CD14-positive monocyte (primary cell): ENCODE measurements around the gene HK1. TPM values are rescaled to one million over a fixed set of nuclear protein-coding genes. Genes with fewer than 3 reads are reported as not detected.

ENCODE experiments used
- DNase-seq, 3 donors: peaks; one replicate each; pipeline ENCODE4 v3.0.0-alpha.2; 2011 to 2022
- H2AFZ ChIP-seq: 2 replicates; pipeline ENCODE4 v1.6.0; 2012; ENCODE audit warnings: mild to moderate bottlenecking, low read depth, low read length, inconsistent platforms; ENCODE audit not compliant: insufficient read depth, poor library complexity, severe bottlenecking
- H3K27ac ChIP-seq, 2 donors: 1 replicate in 1 of 2; 2 replicates in 1 of 2; pipeline ENCODE4 v1.5.1; 2012 to 2013; ENCODE audit warnings: low read length in 2 of 2, control low read depth in 1 of 2, inconsistent platforms in 1 of 2, low read depth in 1 of 2, mild to moderate bottlenecking in 1 of 2
- H3K27me3 ChIP-seq, 2 donors: one replicate each; pipeline versions ENCODE4 v1.6.0 to v1.6.1; 2011 to 2013; ENCODE audit warnings: low read length in 2 of 2; ENCODE audit not compliant: control insufficient read depth in 2 of 2, insufficient read depth in 2 of 2
- H3K36me3 ChIP-seq, 2 donors: replicated peaks in 1 of 2; 1 replicate in 1 of 2; 2 replicates in 1 of 2; pipeline versions ENCODE4 v1.5.1 to v1.6.1; 2012 to 2013; ENCODE audit warnings: low read length in 2 of 2, control low read depth in 1 of 2, inconsistent platforms in 1 of 2, mild to moderate bottlenecking in 1 of 2; ENCODE audit not compliant: insufficient read depth in 2 of 2, control insufficient read depth in 1 of 2
- H3K4me1 ChIP-seq, 2 donors: 1 replicate in 1 of 2; 2 replicates in 1 of 2; pipeline versions ENCODE4 v1.5.1 to v1.6.1; 2012 to 2013; ENCODE audit warnings: low read length in 2 of 2, control low read depth in 1 of 2, inconsistent platforms in 1 of 2, mild to moderate bottlenecking in 1 of 2, moderate library complexity in 1 of 2; ENCODE audit not compliant: insufficient read depth in 2 of 2, control insufficient read depth in 1 of 2
- H3K4me2 ChIP-seq: replicated peaks from 2 replicates; pipeline ENCODE3; 2012; ENCODE audit warnings: low read length, moderate library complexity, mild to moderate bottlenecking; ENCODE audit not compliant: poor library complexity, severe bottlenecking; ENCODE audit errors: extremely low read depth
- H3K4me3 ChIP-seq, 3 experiments: fragments of 200-600 bp in 1 of 3; sonication (generic) in 1 of 3; replicated peaks in 1 of 3; 1 replicate in 2 of 3; 2 replicates in 1 of 3; pipeline ENCODE4 v1.5.1; 2011 to 2013; ENCODE audit warnings: low read length in 3 of 3, mild to moderate bottlenecking in 3 of 3, control low read depth in 2 of 3, low read depth in 2 of 3, inconsistent platforms in 1 of 3, moderate library complexity in 1 of 3
- H3K79me2 ChIP-seq: 2 replicates; pipeline ENCODE4 v1.6.0; 2012; ENCODE audit warnings: mild to moderate bottlenecking, control low read depth, inconsistent platforms, low read length, moderate library complexity; ENCODE audit not compliant: insufficient read depth
- H3K9ac ChIP-seq: 2 replicates; pipeline ENCODE4 v1.6.0; 2017; ENCODE audit warnings: low read length, mild to moderate bottlenecking; ENCODE audit not compliant: insufficient read depth, poor library complexity, severe bottlenecking
- H3K9me3 ChIP-seq, 2 donors: replicated peaks in 1 of 2; 1 replicate in 1 of 2; 2 replicates in 1 of 2; pipeline versions ENCODE4 v1.5.1 to v1.6.1; 2012 to 2013; ENCODE audit warnings: low read length in 2 of 2, control low read depth in 1 of 2; ENCODE audit not compliant: control insufficient read depth in 1 of 2, insufficient read depth in 1 of 2
- H4K20me1 ChIP-seq: 2 replicates; pipeline ENCODE4 v1.6.0; 2012; ENCODE audit warnings: mild to moderate bottlenecking, low read length, control low read depth, moderate library complexity; ENCODE audit not compliant: insufficient read depth
- H3K27ac Mint-ChIP-seq, 7 donors: one replicate each; pipeline ENCODE4 v1.8.0; 2020; ENCODE audit warnings: mild to moderate bottlenecking in 7 of 7, mixed read lengths in 7 of 7, moderate library complexity in 6 of 7, inconsistent platforms in 2 of 7
- H3K27me3 Mint-ChIP-seq, 3 donors: one replicate each; pipeline ENCODE4 v1.8.0; 2021 to 2022; ENCODE audit warnings: low read depth in 3 of 3, mild to moderate bottlenecking in 3 of 3, mixed read lengths in 3 of 3, moderate library complexity in 3 of 3, inconsistent platforms in 1 of 3
- H3K36me3 Mint-ChIP-seq, 2 donors: one replicate each; pipeline ENCODE4 v1.8.0; 2020; ENCODE audit warnings: mixed read lengths in 2 of 2, inconsistent platforms in 1 of 2, mild to moderate bottlenecking in 1 of 2
- H3K4me1 Mint-ChIP-seq: one replicate; pipeline ENCODE4 v1.8.0; 2020; ENCODE audit warnings: mild to moderate bottlenecking, mixed read lengths
- H3K4me3 Mint-ChIP-seq, 2 donors: one replicate each; pipeline ENCODE4 v1.8.0; 2020; ENCODE audit warnings: mild to moderate bottlenecking in 2 of 2, mixed read lengths in 2 of 2, moderate library complexity in 1 of 2
- H3K9me3 Mint-ChIP-seq, 7 donors: one replicate each; pipeline ENCODE4 v1.8.0; 2020 to 2022; ENCODE audit warnings: mixed read lengths in 7 of 7, mild to moderate bottlenecking in 6 of 7, moderate library complexity in 6 of 7, inconsistent platforms in 2 of 7
- WGBS: methylation state at CpG from one replicate; pipeline ENCODE4 v1.1.5; 2013; ENCODE audit warnings: missing lambda C conversion rate; ENCODE audit not compliant: insufficient coverage; 5-methylcytosine and 5-hydroxymethylcytosine counted together
- intact Hi-C, 2 donors: fragments of 100-400 bp; cut with micrococcal nuclease; formaldehyde crosslinking; loops; one replicate each; pipeline versions ENCODE4 v1.15.0 to v1.15.1; 2023
- polyA plus RNA-seq, 3 donors: library from polyadenylated mRNA; depleted of rRNA in 1 of 3; unstranded in 2 of 3; stranded (reverse) in 1 of 3; fragments of 300-500 nt in 2 of 3; fragments of >200 nt in 1 of 3; fragmentation: Illumina TruSeq in 2 of 3; gene quantifications; 1 replicate in 2 of 3; 2 replicates in 1 of 3; pipeline ENCODE4 v1.2.3, GENCODE V29; 2012 to 2021
- TF ChIP-seq, protein P1 (sequence below): fragments of 200-600 bp; IDR thresholded peaks from one replicate; pipeline ENCODE4 v1.8.0; 2022; ENCODE audit warnings: antibody characterized with exemption, mild to moderate bottlenecking

HK1 gene
- polyA plus RNA-seq, 3 donors: 57.9 to 146 (median 125) TPM

DNA sequence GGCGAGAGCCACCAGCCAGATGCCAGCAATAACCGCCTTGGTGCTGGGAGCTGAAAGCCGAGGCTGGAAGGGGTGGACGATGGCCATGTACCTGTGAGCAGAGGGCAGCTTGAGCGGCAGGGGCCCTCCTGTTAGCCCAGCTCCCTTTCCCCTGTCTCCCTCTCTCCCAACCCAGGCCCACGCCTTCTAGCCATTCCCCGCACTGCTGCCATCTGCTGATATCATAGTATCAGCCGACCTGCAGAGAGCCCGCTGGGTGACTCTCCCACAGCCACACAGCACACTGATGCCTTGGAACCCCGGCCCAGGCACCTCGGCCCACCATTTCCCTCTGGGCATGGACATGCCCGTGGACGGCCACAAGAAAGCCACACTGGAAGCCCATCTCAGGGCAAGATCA is 136.8 kb downstream of the HK1 start:
- TF ChIP-seq, protein P1, sequence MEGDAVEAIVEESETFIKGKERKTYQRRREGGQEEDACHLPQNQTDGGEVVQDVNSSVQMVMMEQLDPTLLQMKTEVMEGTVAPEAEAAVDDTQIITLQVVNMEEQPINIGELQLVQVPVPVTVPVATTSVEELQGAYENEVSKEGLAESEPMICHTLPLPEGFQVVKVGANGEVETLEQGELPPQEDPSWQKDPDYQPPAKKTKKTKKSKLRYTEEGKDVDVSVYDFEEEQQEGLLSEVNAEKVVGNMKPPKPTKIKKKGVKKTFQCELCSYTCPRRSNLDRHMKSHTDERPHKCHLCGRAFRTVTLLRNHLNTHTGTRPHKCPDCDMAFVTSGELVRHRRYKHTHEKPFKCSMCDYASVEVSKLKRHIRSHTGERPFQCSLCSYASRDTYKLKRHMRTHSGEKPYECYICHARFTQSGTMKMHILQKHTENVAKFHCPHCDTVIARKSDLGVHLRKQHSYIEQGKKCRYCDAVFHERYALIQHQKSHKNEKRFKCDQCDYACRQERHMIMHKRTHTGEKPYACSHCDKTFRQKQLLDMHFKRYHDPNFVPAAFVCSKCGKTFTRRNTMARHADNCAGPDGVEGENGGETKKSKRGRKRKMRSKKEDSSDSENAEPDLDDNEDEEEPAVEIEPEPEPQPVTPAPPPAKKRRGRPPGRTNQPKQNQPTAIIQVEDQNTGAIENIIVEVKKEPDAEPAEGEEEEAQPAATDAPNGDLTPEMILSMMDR: no peak
- Histone ChIP-seq H3K4me3 (no peak overlapping the region), H3K4me1 (peaks cover 0 to 1% of the 10 kb centered on the region in 2 donors), H3K4me2 (no peak overlapping the region), H3K9ac (no peak overlapping the region), H3K79me2 (no peaks in the 10 kb centered on the region), H2AFZ (no peak overlapping the region), H3K36me3 (no peaks in the 10 kb centered on the region), H3K27ac (no peak overlapping the region), H3K27me3 (no peaks in the 10 kb centered on the region), H4K20me1 (no peaks in the 10 kb centered on the region), H3K9me3 (no peaks in the 10 kb centered on the region)
- H3K27me3 Mint-ChIP-seq: peaks cover 0 to 6% (median 4%) of the 10 kb centered on the region in 3 donors
- no peaks in the 10 kb centered on the region for H3K9me3 Mint-ChIP-seq
- 94% methylated on average over 13 of the region's 13 CpGs for WGBS
- H3K36me3 Mint-ChIP-seq: no peaks in the 10 kb centered on the region
- H3K4me1 Mint-ChIP-seq: peaks cover 2% of the 10 kb centered on the region
- no peak for DNase-seq
- H3K27ac Mint-ChIP-seq: no peak overlapping the region
- no peak overlapping the region for H3K4me3 Mint-ChIP-seq
- intact Hi-C loops: loop anchor here in 1 of 2 donors (5.0 kb wide), 1 partner anchor 87 kb away; no protein-coding TSS in a partner anchor

DNA sequence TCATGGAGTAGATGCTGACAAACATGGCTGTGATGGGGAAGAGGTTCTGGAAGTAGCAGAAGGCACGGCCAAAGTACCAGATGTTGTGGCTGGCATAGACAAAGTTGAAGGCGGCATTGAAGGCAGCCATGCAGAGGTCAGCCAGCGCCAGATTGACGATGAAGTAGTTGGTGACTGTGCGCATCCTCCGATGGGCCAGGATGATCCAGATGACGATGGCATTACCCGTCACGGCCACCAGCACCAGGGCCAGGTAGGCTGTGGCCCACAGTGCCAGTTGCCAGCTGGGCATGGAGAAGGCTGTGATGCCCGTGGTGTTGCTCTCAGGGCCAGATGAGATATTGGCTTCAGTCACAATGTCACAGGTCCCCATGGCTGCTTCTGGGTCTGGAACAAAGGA is 137.7 kb downstream of the HK1 start:
- peaks cover 0 to 6% (median 4%) of the 10 kb centered on the region in 3 donors for H3K27me3 Mint-ChIP-seq
- Histone ChIP-seq H3K79me2 (no peaks in the 10 kb centered on the region), H3K27me3 (no peaks in the 10 kb centered on the region), H3K9ac (no peak overlapping the region), H2AFZ (no peak overlapping the region), H3K4me2 (no peak overlapping the region), H3K4me3 (no peak overlapping the region), H3K36me3 (no peaks in the 10 kb centered on the region), H4K20me1 (no peaks in the 10 kb centered on the region), H3K4me1 (no peaks in the 10 kb centered on the region), H3K9me3 (no peaks in the 10 kb centered on the region), H3K27ac (no peak overlapping the region)
- intact Hi-C loops: loop anchor here in 1 of 2 donors (5.0 kb wide), 1 partner anchor 86 kb away; no protein-coding TSS in a partner anchor
- TF ChIP-seq, protein P1: no peak
- no peaks in the 10 kb centered on the region for H3K36me3 Mint-ChIP-seq
- no peak for DNase-seq
- H3K4me1 Mint-ChIP-seq: peaks cover 2% of the 10 kb centered on the region
- no peaks in the 10 kb centered on the region for H3K9me3 Mint-ChIP-seq
- H3K4me3 Mint-ChIP-seq: no peak overlapping the region
- 91% methylated on average over 10 of the region's 10 CpGs for WGBS
- H3K27ac Mint-ChIP-seq: no peak overlapping the region
